MM.1S (cell line): ENCODE results near the gene XYLT2.

Source experiments
- DNase-seq: peaks from one replicate; pipeline ENCODE4 v3.0.0-alpha.2; 2015
- H2AFZ ChIP-seq: fragments of 300-600 bp; sonication (generic); 2 replicates; pipeline ENCODE4 v1.6.0; 2016; ENCODE audit warnings: antibody characterized with exemption, low read length
- H3F3A ChIP-seq: fragments of 300-600 bp; sonication (generic); 2 replicates; pipeline ENCODE4 v1.6.1; 2016; ENCODE audit warnings: mild to moderate bottlenecking, antibody characterized with exemption, low read length, moderate library complexity, mixed read lengths; ENCODE audit not compliant: insufficient read depth
- H3K27ac ChIP-seq: fragments of 300-600 bp; sonication (generic); 2 replicates; pipeline ENCODE4 v1.5.1; 2016; ENCODE audit warnings: mild to moderate bottlenecking, low read length
- H3K27me3 ChIP-seq: fragments of 300-600 bp; sonication (generic); replicated peaks from 2 replicates; pipeline ENCODE4 v1.6.0; 2016; ENCODE audit warnings: low read length; ENCODE audit not compliant: insufficient read depth
- H3K36me3 ChIP-seq: fragments of 300-600 bp; sonication (generic); replicated peaks from 2 replicates; pipeline ENCODE4 v1.6.1; 2016; ENCODE audit warnings: mild to moderate bottlenecking, low read length, mixed read lengths; ENCODE audit not compliant: insufficient read depth
- H3K4me1 ChIP-seq: fragments of 300-600 bp; sonication (generic); 2 replicates; pipeline ENCODE4 v1.6.1; 2016; ENCODE audit warnings: low read length, mixed read lengths
- H3K4me2 ChIP-seq: fragments of 300-600 bp; sonication (generic); 2 replicates; pipeline ENCODE4 v1.6.0; 2016; ENCODE audit warnings: low read depth, low read length
- H3K4me3 ChIP-seq: fragments of 300-600 bp; sonication (generic); 2 replicates; pipeline ENCODE4 v1.5.1; 2016; ENCODE audit warnings: low read length, mixed read lengths
- H3K79me2 ChIP-seq: fragments of 300-600 bp; sonication (generic); 2 replicates; pipeline ENCODE4 v1.6.1; 2016; ENCODE audit warnings: mixed run types, low read length, mixed read lengths
- H3K9ac ChIP-seq: fragments of 300-600 bp; sonication (generic); 2 replicates; pipeline ENCODE4 v1.6.1; 2016; ENCODE audit warnings: low read length, mixed read lengths
- H3K9me2 ChIP-seq: fragments of 300-600 bp; sonication (generic); replicated peaks from 2 replicates; pipeline ENCODE4 v1.6.1; 2016; ENCODE audit warnings: mild to moderate bottlenecking, low read length, mixed read lengths; ENCODE audit not compliant: insufficient read depth
- H3K9me3 ChIP-seq: fragments of 300-600 bp; sonication (generic); replicated peaks from 2 replicates; pipeline ENCODE4 v1.6.1; 2016; ENCODE audit warnings: mild to moderate bottlenecking, low read length, mixed read lengths; ENCODE audit not compliant: insufficient read depth
- H4K20me1 ChIP-seq: fragments of 300-600 bp; sonication (generic); 2 replicates; pipeline ENCODE4 v1.6.1; 2016; ENCODE audit warnings: mild to moderate bottlenecking, low read length, moderate library complexity, mixed read lengths; ENCODE audit not compliant: insufficient read depth
- CTCF ChIP-seq: fragments of 300-600 bp; sonication (generic); IDR thresholded peaks from 2 replicates; pipeline ENCODE4 v1.5.1; 2016; ENCODE audit warnings: antibody characterized with exemption, low read length, mixed read lengths
- EZH2 ChIP-seq: fragments of 300-600 bp; sonication (generic); optimal IDR thresholded peaks from 2 replicates; pipeline ENCODE3; 2017; ENCODE audit warnings: low read depth, mild to moderate bottlenecking, antibody characterized with exemption, low read length, mixed read lengths
- EZH2phosphoT487 ChIP-seq: fragments of 300-600 bp; sonication (generic); IDR thresholded peaks from 2 replicates; pipeline ENCODE4 v1.6.1; 2018; ENCODE audit warnings: antibody characterized with exemption, low read length

Gene XYLT2

DNA sequence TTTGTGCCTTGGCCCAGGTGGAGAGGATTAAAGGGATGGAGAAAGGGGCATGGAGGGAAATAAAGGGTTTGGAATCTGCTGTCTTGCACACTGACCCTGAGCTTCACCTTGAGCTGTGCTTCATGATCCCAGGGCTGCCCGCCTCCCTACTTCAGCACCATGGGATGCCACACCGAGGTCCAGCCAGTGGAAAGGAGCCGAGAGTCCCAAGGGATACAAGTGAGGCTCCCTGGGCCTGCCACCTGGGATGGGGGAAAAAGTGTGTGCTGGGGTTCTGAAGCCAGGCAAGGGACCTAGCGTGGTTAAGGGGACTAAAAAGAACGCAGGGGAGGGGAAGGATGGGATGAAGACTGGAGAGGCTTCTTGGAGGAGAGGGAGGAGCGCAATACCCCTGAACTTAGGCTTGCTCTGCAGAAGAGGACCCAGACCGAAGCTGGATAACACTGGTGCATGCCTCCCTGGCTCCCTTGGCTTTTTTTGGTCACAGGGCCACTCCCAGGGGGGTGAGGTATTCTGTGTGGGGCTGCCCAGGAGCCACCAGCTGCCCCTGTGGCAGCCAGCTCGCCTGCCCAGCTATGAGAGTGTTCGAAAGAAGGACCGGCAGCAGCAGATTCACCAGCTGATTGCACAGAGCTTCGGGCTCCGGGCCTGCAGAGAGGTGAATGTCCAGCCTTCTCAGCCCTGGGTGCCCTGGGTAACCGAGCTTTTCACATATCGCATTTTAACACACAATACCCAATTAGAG is 19.9 kb downstream of the XYLT2 start:
- no peaks in the 10 kb centered on the region for H3K9me2 ChIP-seq
- no peak for DNase-seq
- H2AFZ ChIP-seq: no peak overlapping the region
- no peak overlapping the region for H3K27ac ChIP-seq
- H3K79me2 ChIP-seq: peaks cover 9% of the 10 kb centered on the region
- H3K9me3 ChIP-seq: no peaks in the 10 kb centered on the region
- no peak overlapping the region for H3K4me2 ChIP-seq
- H3F3A ChIP-seq: no peaks in the 10 kb centered on the region
- TF ChIP-seq EZH2 (no peak), CTCF (no peak), EZH2phosphoT487 (no peak)
- no peak overlapping the region for H3K9ac ChIP-seq
- no peaks in the 10 kb centered on the region for H4K20me1 ChIP-seq
- no peaks in the 10 kb centered on the region for H3K36me3 ChIP-seq
- no peaks in the 10 kb centered on the region for H3K27me3 ChIP-seq
- H3K4me3 ChIP-seq: no peak overlapping the region
- no peaks in the 10 kb centered on the region for H3K4me1 ChIP-seq

DNA sequence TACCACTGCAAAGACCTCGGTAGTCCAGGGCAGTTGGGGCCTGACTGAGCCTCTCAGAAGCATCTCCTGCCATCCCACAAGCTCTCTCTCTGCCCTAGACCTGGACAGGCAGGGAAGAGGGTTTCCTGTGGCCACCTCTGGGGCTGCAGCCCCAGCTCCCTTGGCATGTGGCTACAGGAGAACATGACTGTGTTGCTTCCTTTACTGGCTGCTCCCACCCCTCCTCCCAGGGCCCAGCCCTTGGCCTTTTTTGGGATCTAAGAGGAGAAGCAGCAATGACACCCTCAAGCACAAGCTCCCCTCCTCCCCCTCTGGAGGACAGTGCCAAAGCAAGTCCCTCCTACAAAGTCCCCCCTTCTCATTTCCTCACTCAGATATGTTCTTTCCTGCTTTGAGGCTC is 21.5 kb downstream of the XYLT2 start:
- no peak overlapping the region for H2AFZ ChIP-seq
- TF ChIP-seq EZH2 (no peak), EZH2phosphoT487 (no peak), CTCF (no peak)
- no peaks in the 10 kb centered on the region for H3F3A ChIP-seq
- no peak overlapping the region for H3K4me3 ChIP-seq
- H3K79me2 ChIP-seq: peaks cover 24% of the 10 kb centered on the region
- peaks cover 7% of the 10 kb centered on the region for H3K4me1 ChIP-seq
- no peaks in the 10 kb centered on the region for H4K20me1 ChIP-seq
- no peaks in the 10 kb centered on the region for H3K9me3 ChIP-seq
- H3K27ac ChIP-seq: no peak overlapping the region
- no peak overlapping the region for H3K9ac ChIP-seq
- H3K9me2 ChIP-seq: no peaks in the 10 kb centered on the region
- no peak overlapping the region for H3K4me2 ChIP-seq
- H3K36me3 ChIP-seq: no peaks in the 10 kb centered on the region
- DNase-seq: no peak
- H3K27me3 ChIP-seq: no peaks in the 10 kb centered on the region

GRCh38 chr17:50370052-50370451 is 24.1 kb downstream of the XYLT2 start:
- no peaks in the 10 kb centered on the region for H3F3A ChIP-seq
- H3K79me2 ChIP-seq: peaks cover 33% of the 10 kb centered on the region
- no peaks in the 10 kb centered on the region for H3K36me3 ChIP-seq
- no peaks in the 10 kb centered on the region for H3K27me3 ChIP-seq
- H4K20me1 ChIP-seq: no peaks in the 10 kb centered on the region
- no peak for DNase-seq
- H2AFZ ChIP-seq: no peak overlapping the region
- H3K4me1 ChIP-seq: peaks cover 11% of the 10 kb centered on the region
- no peak overlapping the region for H3K4me2 ChIP-seq
- no peaks in the 10 kb centered on the region for H3K9me3 ChIP-seq
- H3K9ac ChIP-seq: no peak overlapping the region
- H3K4me3 ChIP-seq: no peak overlapping the region
- no peaks in the 10 kb centered on the region for H3K9me2 ChIP-seq
- TF ChIP-seq CTCF (no peak), EZH2 (no peak), EZH2phosphoT487 (no peak)
- H3K27ac ChIP-seq: no peak overlapping the region
